SK-N-SH treated with all-trans-retinoic acid at 6 μM for 48 hours (cell line): ENCODE measurements around the gene GPAT2.
"Not testable (repeated sequence)": the region's sequence is repeated elsewhere in the genome, so short reads cannot be mapped to it uniquely, and the experiment has no call there.

Experiments
- ATAC-seq: fragments of 200-7000 bp; cut with Tn5 transposase; 3 replicates; pipeline ENCODE4 v1.9.1; 2020; ENCODE audit warnings: mild to moderate bottlenecking, moderate library complexity
- CREB5 ChIP-seq: fragments of 250-450 bp; sonication (Bioruptor Pico); IDR thresholded peaks from 2 replicates; pipeline ENCODE4 v1.5.1; 2020; ENCODE audit warnings: low read depth, mild to moderate bottlenecking, moderate library complexity
- PATZ1 ChIP-seq: fragments of 250-450 bp; sonication (Bioruptor Pico); IDR thresholded peaks from 2 replicates; pipeline ENCODE4 v1.8.0; 2020; ENCODE audit warnings: mild to moderate bottlenecking, moderate library complexity, borderline replicate concordance
- POU6F1 ChIP-seq: fragments of 250-450 bp; sonication (Bioruptor Pico); IDR thresholded peaks from 2 replicates; pipeline ENCODE4 v1.8.0; 2021; ENCODE audit warnings: low read depth, mild to moderate bottlenecking, moderate library complexity, borderline replicate concordance
- PPARA ChIP-seq: fragments of 250-450 bp; sonication (Bioruptor Pico); IDR thresholded peaks from 2 replicates; pipeline ENCODE4 v1.5.0; 2020; ENCODE audit warnings: mild to moderate bottlenecking, borderline replicate concordance
- RARB ChIP-seq: fragments of 250-450 bp; sonication (Bioruptor Pico); IDR thresholded peaks from 2 replicates; pipeline ENCODE4 v1.8.0; 2021; ENCODE audit warnings: mild to moderate bottlenecking, moderate library complexity
- SNAI2 ChIP-seq: fragments of 250-450 bp; sonication (Bioruptor Pico); IDR thresholded peaks from 2 replicates; pipeline ENCODE4 v1.5.0; 2020; ENCODE audit warnings: mild to moderate bottlenecking, moderate library complexity
- ZC3H10 ChIP-seq: fragments of 250-450 bp; sonication (Bioruptor Pico); IDR thresholded peaks from 2 replicates; pipeline ENCODE4 v1.5.1; 2021; ENCODE audit warnings: mild to moderate bottlenecking, moderate library complexity
- ZFP3 ChIP-seq: fragments of 250-450 bp; sonication (Bioruptor Pico); IDR thresholded peaks from 2 replicates; pipeline ENCODE4 v1.5.0; 2020; ENCODE audit warnings: mild to moderate bottlenecking, moderate library complexity
- ZNF70 ChIP-seq: fragments of 450-650 bp; formaldehyde crosslinking; IDR thresholded peaks from 2 replicates; pipeline ENCODE4 v1.5.0; 2020; ENCODE audit warnings: mild to moderate bottlenecking, moderate library complexity
- ZNF8 ChIP-seq: fragments of 450-650 bp; formaldehyde crosslinking; IDR thresholded peaks from 2 replicates; pipeline ENCODE4 v1.5.0; 2020; ENCODE audit warnings: mild to moderate bottlenecking, moderate library complexity

Gene GPAT2

GRCh38 chr2:96025194-96025492, 9.6 kb downstream of the GPAT2 start:
- no peak for ATAC-seq
- TF ChIP-seq ZNF8 = no peak
- TF ChIP-seq PPARA = no peak
- TF ChIP-seq POU6F1 = no peak
- no peak for TF ChIP-seq RARB (CRISPR knock-in tag)
- TF ChIP-seq ZC3H10 (CRISPR knock-in tag) = no peak
- no peak for TF ChIP-seq ZFP3 (CRISPR knock-in tag)
- TF ChIP-seq ZNF70 (CRISPR knock-in tag) = no peak

GRCh38 chr2:96024336-96025193, 10.2 kb downstream of the GPAT2 start:
- ATAC-seq = no peak
- TF ChIP-seq PATZ1 (no peak), SNAI2 (no peak), ZNF8 (no peak), CREB5 (no peak)
- TF ChIP-seq, all 23 proteins: peak for 0

GRCh38 chr2:96023701-96024100, 11.0 kb downstream of the GPAT2 start:
- ATAC-seq = not testable (repeated sequence)

GRCh38 chr2:96022701-96023447, 11.8 kb downstream of the GPAT2 start:
- peak; percentile 98 for ATAC-seq

- ATAC-seq = not testable (repeated sequence)
Measured at GRCh38 chr2:96022126-96022525, 12.6 kb downstream of the GPAT2 start.

- not testable (repeated sequence) for ATAC-seq
Measured at GRCh38 chr2:96021142-96021541, 13.6 kb downstream of the GPAT2 start.

GRCh38 chr2:96019909-96020590, 14.7 kb downstream of the GPAT2 start:
- ATAC-seq = not testable (repeated sequence)

- not testable (repeated sequence) for ATAC-seq
Measured at GRCh38 chr2:96016321-96016720, 18.4 kb downstream of the GPAT2 start.

- not testable (repeated sequence) for ATAC-seq
Measured at GRCh38 chr2:96012792-96013264, 21.9 kb downstream of the GPAT2 start.

- not testable (repeated sequence) for ATAC-seq
Measured at GRCh38 chr2:96012086-96012791, 22.5 kb downstream of the GPAT2 start.

GRCh38 chr2:96011129-96011455, 23.6 kb downstream of the GPAT2 start:
- ATAC-seq = peak; percentile 75

- peak; percentile 99 for ATAC-seq
Measured at GRCh38 chr2:96010320-96011128, 24.2 kb downstream of the GPAT2 start.

GRCh38 chr2:96009833-96010232, 24.9 kb downstream of the GPAT2 start:
- ATAC-seq = peak; percentile 27

GRCh38 chr2:96008051-96008450, 26.7 kb downstream of the GPAT2 start:
- ATAC-seq = not testable (repeated sequence)
